Measurements from ENCODE around the gene CMTM7. TPM values are rescaled to one million over a fixed set of nuclear protein-coding genes. Genes with fewer than 3 reads are reported as not detected.

The CMTM7 gene
- total RNA-seq, 1 donor = 10.1 TPM

DNA sequence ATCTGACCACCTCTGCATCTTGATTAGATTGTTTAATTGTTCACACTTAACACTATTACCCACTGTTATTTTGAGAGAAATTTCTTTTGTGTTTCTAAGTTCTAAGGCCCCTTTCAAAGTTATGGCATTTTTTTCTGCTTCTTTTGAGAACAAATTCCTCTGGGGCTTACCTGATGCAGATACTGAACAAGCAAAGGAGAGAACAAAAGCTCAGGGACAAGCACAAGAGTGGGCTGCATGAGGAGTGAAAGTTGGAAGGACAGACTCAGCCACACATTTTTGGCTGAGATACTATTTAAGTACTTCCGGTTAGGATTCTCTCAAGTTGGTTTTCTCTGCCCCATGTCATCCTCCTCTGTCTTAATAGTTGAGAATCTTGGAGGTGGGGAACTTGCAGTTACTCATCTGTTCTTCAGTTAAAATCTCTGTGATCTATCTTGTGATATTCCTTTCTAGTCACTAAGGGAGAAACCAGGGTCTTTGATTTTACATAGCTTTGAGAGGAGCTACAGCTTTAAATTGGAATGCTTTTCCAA, 56.3 kb downstream of the CMTM7 start:
- no peak overlapping the region for H3K4me3 ChIP-seq (ENCODE audit: low read depth, low read length)
- TF ChIP-seq, protein P1, sequence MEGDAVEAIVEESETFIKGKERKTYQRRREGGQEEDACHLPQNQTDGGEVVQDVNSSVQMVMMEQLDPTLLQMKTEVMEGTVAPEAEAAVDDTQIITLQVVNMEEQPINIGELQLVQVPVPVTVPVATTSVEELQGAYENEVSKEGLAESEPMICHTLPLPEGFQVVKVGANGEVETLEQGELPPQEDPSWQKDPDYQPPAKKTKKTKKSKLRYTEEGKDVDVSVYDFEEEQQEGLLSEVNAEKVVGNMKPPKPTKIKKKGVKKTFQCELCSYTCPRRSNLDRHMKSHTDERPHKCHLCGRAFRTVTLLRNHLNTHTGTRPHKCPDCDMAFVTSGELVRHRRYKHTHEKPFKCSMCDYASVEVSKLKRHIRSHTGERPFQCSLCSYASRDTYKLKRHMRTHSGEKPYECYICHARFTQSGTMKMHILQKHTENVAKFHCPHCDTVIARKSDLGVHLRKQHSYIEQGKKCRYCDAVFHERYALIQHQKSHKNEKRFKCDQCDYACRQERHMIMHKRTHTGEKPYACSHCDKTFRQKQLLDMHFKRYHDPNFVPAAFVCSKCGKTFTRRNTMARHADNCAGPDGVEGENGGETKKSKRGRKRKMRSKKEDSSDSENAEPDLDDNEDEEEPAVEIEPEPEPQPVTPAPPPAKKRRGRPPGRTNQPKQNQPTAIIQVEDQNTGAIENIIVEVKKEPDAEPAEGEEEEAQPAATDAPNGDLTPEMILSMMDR (IDR thresholded peaks at IDR 0.05; ENCODE audit: insufficient read depth, low read length) = no peak
- no peak for DNase-seq (ENCODE audit: low read depth)

DNA sequence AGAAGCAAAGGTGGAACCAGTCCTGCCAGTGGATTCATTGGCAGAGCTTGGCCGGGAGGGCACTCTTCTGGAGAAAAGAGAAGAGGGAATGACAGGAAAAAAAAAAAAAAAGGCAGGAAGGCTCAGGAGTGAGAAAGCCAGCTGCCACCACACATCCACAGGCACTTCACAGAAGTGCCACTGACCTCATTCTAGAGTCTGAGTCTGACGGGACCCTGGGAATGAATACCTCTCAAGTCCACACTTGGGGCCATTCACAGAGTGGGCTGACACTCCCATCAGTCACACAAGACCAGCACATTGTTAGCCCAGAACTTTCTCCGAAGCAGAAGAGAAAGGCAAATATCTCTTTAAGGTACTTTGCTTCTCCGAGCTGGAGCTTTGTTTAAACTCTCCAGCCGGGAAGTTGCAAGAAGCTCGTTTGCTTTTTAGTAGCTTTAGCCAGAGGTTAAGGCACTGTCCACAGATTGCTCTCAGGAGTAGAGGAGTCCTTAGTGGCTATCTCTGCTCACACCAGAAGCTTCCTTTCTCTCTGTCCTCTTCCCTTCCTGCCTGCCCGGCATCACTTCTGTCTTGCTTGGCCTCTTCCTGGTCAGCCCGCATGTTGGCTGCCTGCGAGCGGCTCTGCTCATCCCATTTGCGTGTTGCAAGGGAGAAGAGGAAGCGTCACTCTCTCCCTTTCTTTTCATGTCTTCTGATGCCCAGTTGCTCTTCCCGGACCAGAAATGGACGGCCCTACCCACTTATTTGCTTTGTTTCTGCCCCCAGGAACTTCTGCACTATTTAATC, 57.2 kb downstream of the CMTM7 start:
- DNase-seq (ENCODE audit: low read depth) = no peak
- no peak overlapping the region for H3K4me3 ChIP-seq (ENCODE audit: low read depth, low read length)
- TF ChIP-seq, protein P1 (IDR thresholded peaks at IDR 0.05; ENCODE audit: insufficient read depth, low read length) = no peak

DNA sequence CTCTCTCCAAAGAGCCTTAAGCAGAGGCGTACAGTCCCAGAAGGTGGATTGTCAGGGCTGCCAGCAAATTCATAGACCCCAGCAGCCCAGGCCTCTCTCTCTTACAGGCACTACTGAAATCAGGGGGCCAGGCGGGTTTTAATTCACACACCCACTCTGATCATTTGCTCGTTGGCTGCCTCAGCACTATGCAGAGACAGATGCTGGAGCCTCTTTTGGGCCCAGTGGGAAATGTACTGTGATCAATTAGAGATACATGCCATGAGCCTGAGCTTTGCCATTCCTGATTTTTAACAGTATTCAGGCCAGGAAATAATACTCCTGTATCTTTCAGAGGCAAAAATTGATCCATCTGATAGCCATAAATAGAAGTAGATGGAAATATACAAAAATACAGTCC, 58.0 kb downstream of the CMTM7 start:
- no peak for DNase-seq (ENCODE audit: low read depth)
- TF ChIP-seq, protein P1 (IDR thresholded peaks at IDR 0.05; ENCODE audit: insufficient read depth, low read length) = no peak
- H3K4me3 ChIP-seq (ENCODE audit: low read depth, low read length) = no peak overlapping the region

DNA sequence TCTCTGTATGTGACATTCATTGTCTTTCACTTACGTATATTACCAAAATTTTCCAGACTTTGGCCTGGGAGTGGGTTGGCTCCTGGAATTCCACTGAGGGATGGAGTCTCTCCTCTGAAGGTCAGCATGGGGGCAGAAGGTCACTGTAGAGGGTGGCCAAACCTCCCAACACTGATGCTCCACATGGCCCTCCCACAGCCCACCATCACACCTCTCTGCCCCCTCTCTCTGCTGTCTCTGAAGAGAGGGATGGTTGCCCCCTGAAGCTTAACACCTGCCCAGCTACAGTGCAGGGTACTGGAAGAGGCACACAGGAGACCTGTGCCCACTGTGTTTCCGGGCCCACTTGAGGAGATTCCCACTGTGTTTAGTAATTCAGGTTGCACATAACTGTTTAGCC, 58.8 kb downstream of the CMTM7 start:
- TF ChIP-seq, protein P1 (IDR thresholded peaks at IDR 0.05; ENCODE audit: insufficient read depth, low read length) = no peak
- no peak for DNase-seq (ENCODE audit: low read depth)
- H3K4me3 ChIP-seq (ENCODE audit: low read depth, low read length) = no peak overlapping the region

DNA sequence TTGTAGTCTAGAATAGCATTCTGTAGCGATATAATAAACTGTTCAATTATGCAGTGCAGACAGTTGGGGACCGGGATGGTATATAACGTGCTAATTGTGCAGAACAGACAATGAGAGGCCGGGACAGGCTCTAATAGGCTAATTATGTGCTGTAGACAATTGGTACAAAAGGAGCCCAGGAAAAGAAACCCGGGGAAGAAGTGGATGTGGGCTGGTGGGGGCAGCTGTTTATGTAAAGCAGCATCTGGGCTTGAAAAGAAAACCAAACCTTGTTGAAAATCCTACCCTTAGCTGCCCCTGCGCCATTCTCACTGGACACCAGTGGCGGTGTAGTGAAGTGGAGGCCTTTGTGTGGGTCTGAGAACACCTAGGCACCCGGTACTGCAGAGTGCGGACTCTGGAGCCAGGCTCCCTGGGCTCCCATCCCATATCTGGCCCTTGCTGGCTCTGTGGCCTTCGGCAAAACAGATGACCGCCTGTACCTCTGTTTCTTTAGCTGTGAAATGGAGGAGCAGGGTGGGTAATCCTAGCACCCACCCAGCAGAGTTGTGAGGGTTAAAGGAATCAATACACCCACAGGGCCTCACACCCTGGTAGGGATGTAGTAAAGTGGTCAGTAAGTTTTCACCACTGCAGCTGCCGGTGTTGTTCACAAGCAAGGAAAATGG, 59.5 kb downstream of the CMTM7 start:
- no peak overlapping the region for H3K4me3 ChIP-seq (ENCODE audit: low read depth, low read length)
- no peak for DNase-seq (ENCODE audit: low read depth)
- TF ChIP-seq, protein P1 (IDR thresholded peaks at IDR 0.05; ENCODE audit: insufficient read depth, low read length) = no peak

DNA sequence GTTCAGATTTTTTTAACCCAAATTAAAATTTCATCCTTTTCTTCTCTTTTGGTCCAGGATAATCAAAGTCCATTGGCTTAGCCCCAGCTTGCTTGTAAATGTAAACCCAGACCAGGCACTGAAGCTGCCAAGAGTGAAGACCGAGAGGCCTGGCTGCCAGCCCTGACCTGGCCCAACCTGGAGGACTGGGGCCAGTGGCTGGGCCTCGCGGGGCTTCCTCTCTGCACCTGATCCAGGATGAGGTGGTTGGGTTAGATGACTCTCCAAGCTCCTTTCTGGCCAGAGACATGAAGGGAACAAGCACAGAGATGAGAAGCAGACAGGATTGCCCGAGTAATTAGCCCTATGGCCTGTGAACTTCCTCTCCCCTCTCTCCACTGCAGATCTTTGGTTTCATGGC, 60.4 kb downstream of the CMTM7 start:
- TF ChIP-seq, protein P1 (IDR thresholded peaks at IDR 0.05; ENCODE audit: insufficient read depth, low read length) = no peak
- no peak for DNase-seq (ENCODE audit: low read depth)

More for the DNA sequence above, 60.4 kb downstream of the CMTM7 start:
- H3K4me3 ChIP-seq (ENCODE audit: low read depth, low read length) = no peak overlapping the region
